HepG2 (cell line): ENCODE measurements around the gene HDAC10. TPM values are rescaled to one million over a fixed set of nuclear protein-coding genes. Genes with fewer than 3 reads are reported as not detected.

Experiments
- CEBPZ ChIP-seq: IDR thresholded peaks from 2 replicates; pipeline ENCODE4 v1.6.1; 2012; ENCODE audit warnings: low read length, improper control_type of control experiment
- FOXP4 ChIP-seq: sonication (generic); formaldehyde crosslinking; IDR thresholded peaks from 2 replicates; pipeline ENCODE4 v1.4.0; 2020; ENCODE audit warnings: missing genetic modification reagents
- GZF1 ChIP-seq: sonication (generic); formaldehyde crosslinking; IDR thresholded peaks from 2 replicates; pipeline ENCODE4 v1.5.1; 2020; ENCODE audit warnings: mild to moderate bottlenecking, missing genetic modification reagents
- JARID2 ChIP-seq: sonication (generic); formaldehyde crosslinking; IDR thresholded peaks from 2 replicates; pipeline ENCODE4 v1.8.1; 2023; ENCODE audit warnings: missing genetic modification reagents, inconsistent platforms; ENCODE audit not compliant: insufficient replicate concordance
- LRRFIP1 ChIP-seq: sonication (generic); formaldehyde crosslinking; conservative IDR thresholded peaks from 2 replicates; pipeline ENCODE4 v1.4.0; 2020; ENCODE audit warnings: missing genetic modification reagents
- MED1 ChIP-seq: sonication (generic); formaldehyde crosslinking; IDR thresholded peaks from 2 replicates; pipeline ENCODE4 v1.4.0; 2020; ENCODE audit warnings: missing genetic modification reagents
- MED13 ChIP-seq: sonication (generic); formaldehyde crosslinking; IDR thresholded peaks from 2 replicates; pipeline ENCODE4 v1.5.0; 2020; ENCODE audit warnings: missing genetic modification reagents
- RORA ChIP-seq: sonication (generic); formaldehyde crosslinking; IDR thresholded peaks from 2 replicates; pipeline ENCODE4 v1.5.0; 2020; ENCODE audit warnings: mild to moderate bottlenecking, missing genetic modification reagents, moderate library complexity
- TBX2 ChIP-seq: sonication (generic); formaldehyde crosslinking; IDR thresholded peaks from 2 replicates; pipeline ENCODE4 v1.5.0; 2020; ENCODE audit warnings: missing genetic modification reagents, mild to moderate bottlenecking, borderline replicate concordance
- ZBTB44 ChIP-seq: sonication (generic); formaldehyde crosslinking; IDR thresholded peaks from 2 replicates; pipeline ENCODE4 v1.4.0; 2020; ENCODE audit warnings: missing genetic modification reagents
- ZNF343 ChIP-seq: sonication (generic); formaldehyde crosslinking; IDR thresholded peaks from 2 replicates; pipeline ENCODE4 v1.4.0; 2020; ENCODE audit warnings: mild to moderate bottlenecking, missing genetic modification reagents
- ZNF503 ChIP-seq: sonication (generic); formaldehyde crosslinking; IDR thresholded peaks from 2 replicates; pipeline ENCODE4 v1.4.0; 2020; ENCODE audit warnings: missing genetic modification reagents
- ZNF572 ChIP-seq: sonication (generic); formaldehyde crosslinking; IDR thresholded peaks from 2 replicates; pipeline ENCODE4 v1.5.1; 2020; ENCODE audit warnings: mild to moderate bottlenecking, missing genetic modification reagents
- ZSCAN5A ChIP-seq: sonication (generic); formaldehyde crosslinking; IDR thresholded peaks from 2 replicates; pipeline ENCODE4 v1.8.0; 2022; ENCODE audit warnings: mild to moderate bottlenecking, missing genetic modification reagents, borderline replicate concordance
- polyA plus RNA-seq, 8 experiments: library from polyadenylated mRNA; depleted of rRNA in 3 of 8; stranded (reverse) in 7 of 8; unstranded in 1 of 8; fragments of >200 nt; fragmentation: Illumina TruSeq in 4 of 8; extraction: Trizol in 4 of 8; gene quantifications; 2 replicates each; pipeline versions ENCODE4 v1.2.1 to v1.2.3, GENCODE V29; 2011 to 2016; ENCODE audit warnings: low read depth in 4 of 8, missing spikeins in 1 of 8, mixed read lengths in 1 of 8; ENCODE audit not compliant: insufficient read depth in 1 of 8
- total RNA-seq, 5 experiments: library from RNA; depleted of rRNA; stranded (reverse); fragments of >200 nt; fragmentation: Illumina TruSeq; extraction: Trizol; gene quantifications; 2 replicates each; pipeline ENCODE4 v1.2.3, GENCODE V29; 2016; ENCODE audit warnings: low read depth in 1 of 5

The HDAC10 gene
- total and polyA plus RNA-seq, 2 of the 13 experiments (the other 11 are each of a cell fraction or from before 2014, with no cell fraction given) = 13.9 to 14.9 TPM

GRCh38 chr22:50244420-50245213 is 6.4 kb downstream of the HDAC10 start, which contains the start of gene TUBGCP6 (continued):
- TF ChIP-seq ZSCAN5A (CRISPR knock-in tag) (no peak), MED1 (CRISPR knock-in tag) (peak; percentile 79), ZBTB44 (0 out of 2 replicates have a peak, but pooled peaks have one; percentile 24), GZF1 (peak; percentile 50; the same call in 1 of the 2 replicates), ZNF503 (CRISPR knock-in tag) (peak; percentile 38), FOXP4 (CRISPR knock-in tag) (peak; percentile 43), RORA (CRISPR knock-in tag) (no peak), LRRFIP1 (CRISPR knock-in tag) (no peak), TBX2 (CRISPR knock-in tag) (peak; percentile 75), MED13 (CRISPR knock-in tag) (0 out of 2 replicates have a peak, but pooled peaks have one; percentile 36), ZNF572 (CRISPR knock-in tag) (no peak), JARID2 (CRISPR knock-in tag) (peak; percentile 9), CEBPZ (no peak), ZNF343 (CRISPR knock-in tag) (no peak)
